ENCODE data around the gene ERCC8.

GRCh38 chr5:60955239-60955638 is 10.4 kb upstream of the ERCC8 start:
- TF ChIP-seq, protein P1, sequence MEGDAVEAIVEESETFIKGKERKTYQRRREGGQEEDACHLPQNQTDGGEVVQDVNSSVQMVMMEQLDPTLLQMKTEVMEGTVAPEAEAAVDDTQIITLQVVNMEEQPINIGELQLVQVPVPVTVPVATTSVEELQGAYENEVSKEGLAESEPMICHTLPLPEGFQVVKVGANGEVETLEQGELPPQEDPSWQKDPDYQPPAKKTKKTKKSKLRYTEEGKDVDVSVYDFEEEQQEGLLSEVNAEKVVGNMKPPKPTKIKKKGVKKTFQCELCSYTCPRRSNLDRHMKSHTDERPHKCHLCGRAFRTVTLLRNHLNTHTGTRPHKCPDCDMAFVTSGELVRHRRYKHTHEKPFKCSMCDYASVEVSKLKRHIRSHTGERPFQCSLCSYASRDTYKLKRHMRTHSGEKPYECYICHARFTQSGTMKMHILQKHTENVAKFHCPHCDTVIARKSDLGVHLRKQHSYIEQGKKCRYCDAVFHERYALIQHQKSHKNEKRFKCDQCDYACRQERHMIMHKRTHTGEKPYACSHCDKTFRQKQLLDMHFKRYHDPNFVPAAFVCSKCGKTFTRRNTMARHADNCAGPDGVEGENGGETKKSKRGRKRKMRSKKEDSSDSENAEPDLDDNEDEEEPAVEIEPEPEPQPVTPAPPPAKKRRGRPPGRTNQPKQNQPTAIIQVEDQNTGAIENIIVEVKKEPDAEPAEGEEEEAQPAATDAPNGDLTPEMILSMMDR (IDR thresholded peaks at IDR 0.05) = no peak
- TF ChIP-seq POLR2A (IDR thresholded peaks at IDR 0.05) = no peak

Data from prostate gland (tissue), 2 donors.